GM12865 (cell line): ENCODE data around the gene LGR6.

Source experiments
- DNase-seq: peaks from one replicate; pipeline ENCODE4 v3.0.0; 2010; ENCODE audit warnings: low read depth
- H3K4me3 ChIP-seq: 2 replicates; pipeline ENCODE4 v1.5.1; 2011; ENCODE audit warnings: mild to moderate bottlenecking, low read depth, low read length, control low read depth
- CTCF ChIP-seq: IDR thresholded peaks from 2 replicates; pipeline ENCODE4 v1.5.1; 2011; ENCODE audit warnings: low read length, control low read depth, low read depth, inconsistent platforms; ENCODE audit not compliant: insufficient read depth; ENCODE audit errors: missing control alignments

The LGR6 gene

GRCh38 chr1:202242080-202242419, 48.5 kb downstream of the LGR6 start:
- no peak for DNase-seq
- no peak for TF ChIP-seq CTCF
- no peak overlapping the region for H3K4me3 ChIP-seq

- no peak for DNase-seq
- H3K4me3 ChIP-seq, result no peak overlapping the region
- no peak for TF ChIP-seq CTCF
Measured at GRCh38 chr1:202243006-202243405, 49.4 kb downstream of the LGR6 start.

DNA sequence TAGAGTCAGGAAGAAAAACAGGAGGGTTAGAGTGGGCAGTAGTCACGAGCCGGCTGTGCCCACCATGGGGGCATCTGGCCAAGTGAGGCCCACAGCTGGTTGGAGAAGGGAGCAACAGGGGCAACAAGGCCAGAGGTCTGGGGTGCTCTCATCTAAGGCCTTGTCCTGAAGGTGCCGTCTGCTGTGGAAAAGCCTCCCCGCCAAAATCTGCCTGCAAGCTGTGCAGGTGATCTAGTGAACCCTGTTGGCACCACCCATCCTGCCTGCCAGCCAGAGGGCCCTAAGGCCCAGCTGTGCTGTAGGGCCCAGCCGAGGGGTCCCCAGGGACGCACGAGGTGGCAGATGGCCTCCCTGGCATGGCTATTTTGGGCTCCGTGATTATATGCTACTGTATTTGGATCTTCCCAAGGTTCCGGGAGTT, 51.3 kb downstream of the LGR6 start:
- H3K4me3 ChIP-seq, result no peak overlapping the region

GRCh38 chr1:202245391-202245790, 51.8 kb downstream of the LGR6 start:
- no peak for TF ChIP-seq CTCF
- H3K4me3 ChIP-seq, result no peak overlapping the region
- no peak for DNase-seq

More for the DNA sequence above, 51.3 kb downstream of the LGR6 start:
- no peak for TF ChIP-seq CTCF
- DNase-seq, result no peak

GRCh38 chr1:202247104-202247503, 53.5 kb downstream of the LGR6 start:
- no peak for TF ChIP-seq CTCF
- no peak for DNase-seq
- H3K4me3 ChIP-seq, result no peak overlapping the region

DNA sequence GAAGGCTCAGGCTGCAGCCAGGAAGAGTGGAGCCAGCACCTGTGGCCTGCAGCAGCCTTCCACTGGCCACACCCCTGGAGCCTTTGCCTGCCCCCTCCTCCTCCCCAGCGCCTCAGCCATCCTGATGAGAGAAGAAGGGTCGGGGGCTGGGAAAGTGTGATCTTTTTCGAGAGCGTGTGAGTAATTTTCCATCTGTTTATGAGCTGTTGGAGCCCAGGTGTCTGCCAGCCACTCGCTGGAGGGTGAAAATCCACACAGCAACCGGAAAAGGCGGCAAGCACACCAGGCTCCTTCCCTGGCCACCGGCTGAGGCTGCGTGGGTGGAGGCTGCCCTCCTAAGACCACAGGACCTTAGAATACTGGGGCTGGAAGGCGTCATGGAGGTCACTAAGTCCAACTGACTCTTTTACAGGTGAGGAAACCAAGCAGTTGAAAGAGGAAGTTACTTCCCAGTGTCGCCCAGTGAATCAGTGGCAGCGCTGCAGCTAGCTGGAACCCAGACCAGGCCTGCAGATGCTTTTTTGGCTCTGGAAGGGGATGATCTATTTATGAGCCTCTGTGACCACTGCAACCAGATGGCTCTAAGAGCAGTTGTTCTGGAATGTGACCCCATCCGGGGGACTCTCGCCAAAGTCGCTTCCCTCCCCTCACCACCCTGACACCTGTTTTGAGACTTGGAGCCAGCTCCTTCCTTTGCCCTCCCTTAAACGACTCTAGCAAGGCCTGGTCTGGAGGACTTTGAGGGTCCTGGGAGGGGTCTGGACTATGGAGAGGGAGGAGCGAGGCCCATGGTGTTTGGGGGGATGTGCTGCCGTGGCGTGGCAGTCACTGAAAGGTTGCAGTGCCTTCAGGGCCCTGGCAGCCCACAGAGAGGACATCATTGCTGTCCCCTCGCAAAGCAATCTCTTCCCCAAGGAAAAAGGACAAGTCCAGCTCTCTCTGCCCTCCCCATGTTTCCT, 54.5 kb downstream of the LGR6 start:
- DNase-seq, result no peak
- no peak for TF ChIP-seq CTCF
- no peak overlapping the region for H3K4me3 ChIP-seq

GRCh38 chr1:202248861-202249260, 55.3 kb downstream of the LGR6 start:
- no peak for DNase-seq
- no peak overlapping the region for H3K4me3 ChIP-seq
- no peak for TF ChIP-seq CTCF
